Upper lobe of right lung (tissue), 1 donor: ENCODE measurements around the gene TIMM44. TPM values are rescaled to one million over a fixed set of nuclear protein-coding genes. Genes with fewer than 3 reads are reported as not detected.

Experiments used
- ATAC-seq: fragments of 200-7000 bp; cut with Tn5 transposase; one replicate; pipeline ENCODE4 v1.9.1; 2020; ENCODE audit warnings: mild to moderate bottlenecking, moderate library complexity
- DNase-seq: peaks from one replicate; pipeline ENCODE4 v3.0.0-alpha.2; 2020
- H3K27ac ChIP-seq: fragments of 200-600 bp; one replicate; pipeline ENCODE4 v1.8.0; 2022
- H3K27me3 ChIP-seq: fragments of 200-600 bp; one replicate; pipeline ENCODE4 v1.8.0; 2022; ENCODE audit warnings: mild to moderate bottlenecking
- H3K36me3 ChIP-seq: fragments of 200-600 bp; one replicate; pipeline ENCODE4 v1.8.0; 2022
- H3K4me1 ChIP-seq: fragments of 200-600 bp; one replicate; pipeline ENCODE4 v1.8.0; 2022
- H3K4me3 ChIP-seq: fragments of 200-600 bp; one replicate; pipeline ENCODE4 v1.8.0; 2022; ENCODE audit warnings: mild to moderate bottlenecking
- H3K9me3 ChIP-seq: fragments of 200-600 bp; one replicate; pipeline ENCODE4 v1.8.0; 2022
- intact Hi-C: fragments of 100-400 bp; cut with DNase I; formaldehyde crosslinking; loops from one replicate; pipeline ENCODE4 v1.11.0; 2022
- total RNA-seq: library from RNA; stranded (reverse); fragmentation: NEBNext Ultra II Directional; extraction: Animal tissue kit (Norgen Biotek cat#: 25700); gene quantifications from one replicate; pipeline ENCODE4 v1.2.1, GENCODE V29; 2021
- TF ChIP-seq, protein P1 (sequence below): fragments of 200-600 bp; IDR thresholded peaks from one replicate; pipeline ENCODE4 v1.8.0; 2022; ENCODE audit warnings: antibody characterized with exemption
- donor health status: DM: no; HTN: yes; CAD: no; lungs with severe emphysema.

Gene TIMM44
- total RNA-seq, 1 donor from 2014 or later: 49.8 TPM

DNA sequence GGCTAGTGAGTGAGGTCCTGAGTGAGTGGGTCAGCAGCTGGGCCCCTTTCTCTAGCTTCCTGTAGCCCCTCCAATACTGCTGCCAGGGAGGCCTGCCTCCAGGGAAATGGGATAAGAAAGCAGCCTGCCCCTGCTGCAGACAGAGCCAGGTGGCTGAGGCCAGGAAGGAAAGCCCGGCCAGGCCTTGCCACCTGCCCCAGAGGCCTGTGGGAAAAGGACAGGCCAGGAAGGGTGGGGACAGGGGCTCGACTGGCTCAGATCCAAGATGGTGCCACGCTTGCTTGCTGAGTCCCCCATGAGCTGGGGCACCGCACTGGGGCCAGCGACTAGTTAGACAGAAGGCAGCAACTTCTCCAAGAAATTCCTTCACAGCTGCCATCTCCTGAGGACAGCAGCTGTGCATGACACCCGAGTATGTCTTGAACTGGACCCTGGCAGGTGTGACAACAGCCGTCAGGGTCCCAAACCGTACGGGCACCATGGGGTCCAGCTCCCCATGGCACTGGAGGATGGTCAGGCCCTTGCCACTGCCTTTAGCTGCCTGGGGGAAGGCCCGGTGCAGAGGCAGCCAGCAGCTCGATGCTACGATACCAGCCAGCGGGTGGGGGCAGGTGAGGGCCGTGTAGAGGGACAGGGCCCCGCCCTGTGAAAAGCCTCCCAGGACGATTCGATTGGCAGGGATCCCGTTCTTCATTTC lies 64.2 kb downstream of the TIMM44 start:
- H3K9me3 ChIP-seq: no peaks in the 10 kb centered on the region
- TF ChIP-seq, protein P1, sequence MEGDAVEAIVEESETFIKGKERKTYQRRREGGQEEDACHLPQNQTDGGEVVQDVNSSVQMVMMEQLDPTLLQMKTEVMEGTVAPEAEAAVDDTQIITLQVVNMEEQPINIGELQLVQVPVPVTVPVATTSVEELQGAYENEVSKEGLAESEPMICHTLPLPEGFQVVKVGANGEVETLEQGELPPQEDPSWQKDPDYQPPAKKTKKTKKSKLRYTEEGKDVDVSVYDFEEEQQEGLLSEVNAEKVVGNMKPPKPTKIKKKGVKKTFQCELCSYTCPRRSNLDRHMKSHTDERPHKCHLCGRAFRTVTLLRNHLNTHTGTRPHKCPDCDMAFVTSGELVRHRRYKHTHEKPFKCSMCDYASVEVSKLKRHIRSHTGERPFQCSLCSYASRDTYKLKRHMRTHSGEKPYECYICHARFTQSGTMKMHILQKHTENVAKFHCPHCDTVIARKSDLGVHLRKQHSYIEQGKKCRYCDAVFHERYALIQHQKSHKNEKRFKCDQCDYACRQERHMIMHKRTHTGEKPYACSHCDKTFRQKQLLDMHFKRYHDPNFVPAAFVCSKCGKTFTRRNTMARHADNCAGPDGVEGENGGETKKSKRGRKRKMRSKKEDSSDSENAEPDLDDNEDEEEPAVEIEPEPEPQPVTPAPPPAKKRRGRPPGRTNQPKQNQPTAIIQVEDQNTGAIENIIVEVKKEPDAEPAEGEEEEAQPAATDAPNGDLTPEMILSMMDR: no peak
- H3K4me3 ChIP-seq: no peak overlapping the region
- intact Hi-C loops: no loop called here
- H3K27me3 ChIP-seq: peaks cover 13% of the 10 kb centered on the region
- no peaks in the 10 kb centered on the region for H3K36me3 ChIP-seq
- ATAC-seq: no peak
- no peak for DNase-seq
- no peak overlapping the region for H3K27ac ChIP-seq
- peaks cover 3% of the 10 kb centered on the region for H3K4me1 ChIP-seq

DNA sequence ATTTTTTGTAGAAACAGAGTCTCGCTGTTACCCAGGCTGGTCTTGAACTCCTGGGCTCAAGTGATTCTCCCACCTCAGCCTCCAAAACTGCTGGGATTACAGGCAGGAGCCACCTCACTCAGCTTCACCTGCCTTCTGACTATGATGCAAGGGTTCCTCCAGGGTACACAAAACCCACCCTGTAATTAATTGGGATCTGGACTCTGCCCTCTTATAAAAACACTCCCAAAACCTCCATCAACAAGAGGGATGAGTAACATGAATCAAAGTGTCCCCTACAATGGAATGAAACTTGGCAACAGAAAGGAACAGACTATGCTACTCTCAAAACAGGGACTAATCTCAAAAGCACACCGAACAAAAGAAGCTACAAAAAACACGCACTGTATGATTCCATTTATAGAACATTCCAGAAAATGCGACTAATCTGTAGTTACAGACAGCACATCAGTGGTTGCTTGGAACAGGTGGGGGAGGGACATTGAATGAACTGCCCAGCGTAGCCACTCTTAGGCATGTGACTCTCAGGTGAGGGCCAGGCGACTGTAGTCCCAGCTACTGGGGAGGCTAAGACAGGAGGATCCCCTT lies 66.1 kb downstream of the TIMM44 start:
- Histone ChIP-seq H3K4me3 (no peak overlapping the region), H3K4me1 (peaks cover 3% of the 10 kb centered on the region), H3K36me3 (no peaks in the 10 kb centered on the region), H3K9me3 (no peaks in the 10 kb centered on the region), H3K27me3 (peaks cover 26% of the 10 kb centered on the region), H3K27ac (no peak overlapping the region)
- no peak for ATAC-seq
- intact Hi-C loops: no loop called here
- no peak for DNase-seq
- TF ChIP-seq, protein P1: no peak

Other genes with a start within 250 kb of the TIMM44 start
- 0.58 TPM for gene FCER2, start 241.5 kb downstream of the TIMM44 start, total RNA-seq
- gene CLEC4G, start 211.6 kb downstream of the TIMM44 start, total RNA-seq: 1.4 TPM
- 10.6 TPM for gene CD209, start 196.1 kb downstream of the TIMM44 start, total RNA-seq
- gene CLEC4M, start 180.4 kb downstream of the TIMM44 start, total RNA-seq: 4.8 TPM
- gene EVI5L, start 113.4 kb downstream of the TIMM44 start, total RNA-seq: 15.5 TPM
- gene PRR36, start 69.3 kb downstream of the TIMM44 start, total RNA-seq: 2.6 TPM
- gene LRRC8E, start 55.2 kb downstream of the TIMM44 start, total RNA-seq: 11.0 TPM
- 36.4 TPM for gene MAP2K7, start 39.8 kb downstream of the TIMM44 start, total RNA-seq
- gene TGFBR3L, start 28.8 kb downstream of the TIMM44 start, total RNA-seq: 1.2 TPM
- gene SNAPC2, start 23.3 kb downstream of the TIMM44 start, total RNA-seq: 28.9 TPM
- 1.2 TPM for gene CTXN1, start 17.5 kb downstream of the TIMM44 start, total RNA-seq
- gene ELAVL1, start 62.0 kb upstream of the TIMM44 start, total RNA-seq: 65.9 TPM
- gene CCL25, start 109.1 kb upstream of the TIMM44 start, total RNA-seq: not detected
- 8.5 TPM for gene FBN3, start 205.9 kb upstream of the TIMM44 start, total RNA-seq